WTC11 (cell line): ENCODE measurements around the gene HOXD10. TPM values are rescaled to one million over a fixed set of nuclear protein-coding genes. Genes with fewer than 3 reads are reported as not detected.

Source experiments
- ATAC-seq: fragments of 200-7000 bp; cut with Tn5 transposase; 2 replicates; pipeline ENCODE4 v1.10.0; 2021; ENCODE audit warnings: mild to moderate bottlenecking, moderate library complexity
- CTCF ChIA-PET: fragments of 300-600 bp; sonication (Branson Sonifier 250); formaldehyde crosslinking; loops from one replicate; lab custom pipeline; 2021; ENCODE audit warnings: antibody characterized with exemption; lab: Charles Lee
- POLR2A ChIA-PET: fragments of 350-600 bp; sonication (Branson Sonifier 250); formaldehyde crosslinking; loops from one replicate; lab custom pipeline; 2021; ENCODE audit warnings: antibody characterized with exemption; lab: Charles Lee
- DNase-seq: peaks from one replicate; pipeline ENCODE4 v3.0.0; 2021; ENCODE audit warnings: low spot score
- H3K27ac Mint-ChIP-seq: 2 replicates; pipeline ENCODE4 v1.8.0; 2021; ENCODE audit warnings: mixed read lengths
- H3K27me3 Mint-ChIP-seq: 2 replicates; pipeline ENCODE4 v1.8.0; 2021; ENCODE audit warnings: low read depth, mild to moderate bottlenecking, moderate library complexity, mixed read lengths
- H3K36me3 Mint-ChIP-seq: 2 replicates; pipeline ENCODE4 v1.8.0; 2021; ENCODE audit warnings: mixed read lengths
- H3K4me1 Mint-ChIP-seq: 2 replicates; pipeline ENCODE4 v1.8.0; 2022; ENCODE audit warnings: mixed read lengths
- H3K4me3 Mint-ChIP-seq: 2 replicates; pipeline ENCODE4 v1.8.0; 2021; ENCODE audit warnings: mild to moderate bottlenecking, moderate library complexity, mixed read lengths
- H3K9me3 Mint-ChIP-seq: 2 replicates; pipeline ENCODE4 v1.8.0; 2021; ENCODE audit warnings: mixed read lengths
- ELF4 ChIP-seq: sonication (generic); formaldehyde crosslinking; IDR thresholded peaks from 2 replicates; pipeline ENCODE4 v1.8.1; 2022; ENCODE audit warnings: low read depth, mild to moderate bottlenecking, moderate library complexity, missing genetic modification reagents
- EMX1 ChIP-seq: fragments of 250-450 bp; sonication (Bioruptor Pico); IDR thresholded peaks from 2 replicates; pipeline ENCODE4 v1.8.0; 2021; ENCODE audit warnings: mild to moderate bottlenecking
- MAX ChIP-seq: sonication (generic); formaldehyde crosslinking; IDR thresholded peaks from 2 replicates; pipeline ENCODE4 v1.8.0; 2022; ENCODE audit warnings: mild to moderate bottlenecking, missing genetic modification reagents
- PREB ChIP-seq: sonication (generic); formaldehyde crosslinking; IDR thresholded peaks from 2 replicates; pipeline ENCODE4 v1.8.1; 2022; ENCODE audit warnings: mild to moderate bottlenecking, missing genetic modification reagents, moderate library complexity, borderline replicate concordance
- SOX15 ChIP-seq: fragments of 250-450 bp; sonication (Bioruptor Pico); IDR thresholded peaks from 2 replicates; pipeline ENCODE4 v1.9.0; 2021; ENCODE audit warnings: mild to moderate bottlenecking
- ZNF138 ChIP-seq: sonication (generic); formaldehyde crosslinking; conservative IDR thresholded peaks from 2 replicates; pipeline ENCODE4 v1.8.1; 2022; ENCODE audit warnings: mild to moderate bottlenecking, moderate library complexity, missing genetic modification reagents
- ZNF219 ChIP-seq: sonication (generic); formaldehyde crosslinking; IDR thresholded peaks from 2 replicates; pipeline ENCODE4 v1.8.0; 2023; ENCODE audit warnings: missing genetic modification reagents, mild to moderate bottlenecking, borderline replicate concordance
- ZNF317 ChIP-seq: sonication (generic); formaldehyde crosslinking; IDR thresholded peaks from 2 replicates; pipeline ENCODE4 v1.8.1; 2023; ENCODE audit warnings: low read depth, mild to moderate bottlenecking, moderate library complexity, missing genetic modification reagents, borderline replicate concordance
- ZNF416 ChIP-seq: fragments of 250-450 bp; sonication (Bioruptor Pico); IDR thresholded peaks from 2 replicates; pipeline ENCODE4 v1.9.0; 2021; ENCODE audit warnings: mild to moderate bottlenecking, inconsistent platforms
- ZNF423 ChIP-seq: fragments of 250-450 bp; sonication (Bioruptor Pico); IDR thresholded peaks from 2 replicates; pipeline ENCODE4 v2.1.2; 2022; ENCODE audit warnings: mild to moderate bottlenecking, moderate library complexity
- total RNA-seq: library from RNA; stranded (reverse); gene quantifications from 3 replicates; pipeline ENCODE4 v1.2.3, GENCODE V29; 2021
- TF ChIP-seq, protein P1 (sequence below): fragments of 200-600 bp; IDR thresholded peaks from 2 replicates; pipeline ENCODE4 v1.8.0; 2022; ENCODE audit warnings: antibody characterized with exemption
- TF ChIP-seq, protein P2 (sequence below): fragments of 250-450 bp; sonication (Bioruptor Pico); IDR thresholded peaks from 2 replicates; pipeline ENCODE4 v1.9.0; 2021; ENCODE audit warnings: mild to moderate bottlenecking, borderline replicate concordance
- TF ChIP-seq, protein P3 (sequence below): sonication (generic); formaldehyde crosslinking; IDR thresholded peaks from 2 replicates; pipeline ENCODE4 v1.8.0; 2023; ENCODE audit warnings: missing genetic modification reagents, mild to moderate bottlenecking, borderline replicate concordance
- TF ChIP-seq, protein P4 (sequence below): fragments of 250-450 bp; sonication (Bioruptor Pico); IDR thresholded peaks from 2 replicates; pipeline ENCODE4 v1.9.0; 2021; ENCODE audit warnings: mild to moderate bottlenecking
- TF ChIP-seq, protein P5 (sequence below): sonication (generic); formaldehyde crosslinking; IDR thresholded peaks from 2 replicates; pipeline ENCODE4 v1.8.0; 2023; ENCODE audit warnings: mild to moderate bottlenecking, missing genetic modification reagents

Gene HOXD10
- total RNA-seq, 1 experiment from 2014 or later = not detected

DNA sequence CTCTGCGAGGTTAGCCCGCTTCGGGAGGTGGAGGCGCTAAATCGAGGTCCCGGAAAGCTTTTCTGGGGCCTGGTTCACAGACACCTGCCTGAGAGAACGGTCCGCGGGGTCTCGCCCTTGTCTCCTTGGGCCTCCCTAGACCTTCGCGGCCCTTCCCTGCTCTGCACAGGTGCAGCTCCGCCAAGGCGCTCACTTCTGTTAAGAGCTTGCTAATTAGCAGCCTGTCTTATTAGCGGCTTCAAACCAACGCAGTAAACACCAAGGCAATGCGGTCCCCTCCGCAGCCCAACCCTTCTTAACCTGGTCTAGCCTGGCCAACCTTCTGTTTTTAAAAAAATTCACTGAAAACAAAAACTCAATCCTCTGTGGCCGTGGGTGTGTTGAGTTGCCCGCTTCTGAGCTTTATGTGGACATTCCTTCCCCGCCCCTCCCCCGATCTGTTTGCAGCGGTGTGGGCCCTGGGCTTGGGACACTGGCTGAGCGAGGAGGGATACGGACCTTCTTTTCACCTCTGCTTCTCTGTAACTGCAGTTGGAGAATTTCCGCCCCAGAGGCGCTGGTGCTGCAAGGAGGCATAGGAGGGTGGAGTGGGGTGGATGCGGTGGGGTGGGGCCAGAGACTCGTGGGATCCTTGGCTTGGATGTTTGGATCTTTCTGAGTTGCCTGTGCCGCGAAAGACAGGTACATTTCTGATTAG, 31.4 kb downstream of the HOXD10 start:
- ChIA-PET CTCF (interaction anchor here (1.1 to 1.6 kb wide), 4 partner anchors 37 to 504 kb away, joined by 3 to 9 read pairs (median 4); no protein-coding TSS in a partner anchor), POLR2A (no interaction called here)
- Mint-ChIP-seq H3K4me1 (peaks cover 22% of the 10 kb centered on the region), H3K27me3 (peaks cover 100% of the 10 kb centered on the region), H3K27ac (no peak overlapping the region), H3K4me3 (no peak overlapping the region), H3K36me3 (no peaks in the 10 kb centered on the region), H3K9me3 (no peaks in the 10 kb centered on the region)
- ATAC-seq (peak; percentile 12; the same call in 1 of the 2 replicates), DNase-seq (no peak)
- TF ChIP-seq, protein P1, sequence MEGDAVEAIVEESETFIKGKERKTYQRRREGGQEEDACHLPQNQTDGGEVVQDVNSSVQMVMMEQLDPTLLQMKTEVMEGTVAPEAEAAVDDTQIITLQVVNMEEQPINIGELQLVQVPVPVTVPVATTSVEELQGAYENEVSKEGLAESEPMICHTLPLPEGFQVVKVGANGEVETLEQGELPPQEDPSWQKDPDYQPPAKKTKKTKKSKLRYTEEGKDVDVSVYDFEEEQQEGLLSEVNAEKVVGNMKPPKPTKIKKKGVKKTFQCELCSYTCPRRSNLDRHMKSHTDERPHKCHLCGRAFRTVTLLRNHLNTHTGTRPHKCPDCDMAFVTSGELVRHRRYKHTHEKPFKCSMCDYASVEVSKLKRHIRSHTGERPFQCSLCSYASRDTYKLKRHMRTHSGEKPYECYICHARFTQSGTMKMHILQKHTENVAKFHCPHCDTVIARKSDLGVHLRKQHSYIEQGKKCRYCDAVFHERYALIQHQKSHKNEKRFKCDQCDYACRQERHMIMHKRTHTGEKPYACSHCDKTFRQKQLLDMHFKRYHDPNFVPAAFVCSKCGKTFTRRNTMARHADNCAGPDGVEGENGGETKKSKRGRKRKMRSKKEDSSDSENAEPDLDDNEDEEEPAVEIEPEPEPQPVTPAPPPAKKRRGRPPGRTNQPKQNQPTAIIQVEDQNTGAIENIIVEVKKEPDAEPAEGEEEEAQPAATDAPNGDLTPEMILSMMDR = no peak
- TF ChIP-seq MAX (CRISPR knock-in tag) (no peak), ELF4 (CRISPR knock-in tag) (no peak), ZNF423 (CRISPR knock-in tag) (no peak), ZNF219 (no peak), ZNF317 (CRISPR knock-in tag) (no peak), ZNF416 (no peak), ZNF138 (CRISPR knock-in tag) (no peak)
- TF ChIP-seq, protein P2, sequence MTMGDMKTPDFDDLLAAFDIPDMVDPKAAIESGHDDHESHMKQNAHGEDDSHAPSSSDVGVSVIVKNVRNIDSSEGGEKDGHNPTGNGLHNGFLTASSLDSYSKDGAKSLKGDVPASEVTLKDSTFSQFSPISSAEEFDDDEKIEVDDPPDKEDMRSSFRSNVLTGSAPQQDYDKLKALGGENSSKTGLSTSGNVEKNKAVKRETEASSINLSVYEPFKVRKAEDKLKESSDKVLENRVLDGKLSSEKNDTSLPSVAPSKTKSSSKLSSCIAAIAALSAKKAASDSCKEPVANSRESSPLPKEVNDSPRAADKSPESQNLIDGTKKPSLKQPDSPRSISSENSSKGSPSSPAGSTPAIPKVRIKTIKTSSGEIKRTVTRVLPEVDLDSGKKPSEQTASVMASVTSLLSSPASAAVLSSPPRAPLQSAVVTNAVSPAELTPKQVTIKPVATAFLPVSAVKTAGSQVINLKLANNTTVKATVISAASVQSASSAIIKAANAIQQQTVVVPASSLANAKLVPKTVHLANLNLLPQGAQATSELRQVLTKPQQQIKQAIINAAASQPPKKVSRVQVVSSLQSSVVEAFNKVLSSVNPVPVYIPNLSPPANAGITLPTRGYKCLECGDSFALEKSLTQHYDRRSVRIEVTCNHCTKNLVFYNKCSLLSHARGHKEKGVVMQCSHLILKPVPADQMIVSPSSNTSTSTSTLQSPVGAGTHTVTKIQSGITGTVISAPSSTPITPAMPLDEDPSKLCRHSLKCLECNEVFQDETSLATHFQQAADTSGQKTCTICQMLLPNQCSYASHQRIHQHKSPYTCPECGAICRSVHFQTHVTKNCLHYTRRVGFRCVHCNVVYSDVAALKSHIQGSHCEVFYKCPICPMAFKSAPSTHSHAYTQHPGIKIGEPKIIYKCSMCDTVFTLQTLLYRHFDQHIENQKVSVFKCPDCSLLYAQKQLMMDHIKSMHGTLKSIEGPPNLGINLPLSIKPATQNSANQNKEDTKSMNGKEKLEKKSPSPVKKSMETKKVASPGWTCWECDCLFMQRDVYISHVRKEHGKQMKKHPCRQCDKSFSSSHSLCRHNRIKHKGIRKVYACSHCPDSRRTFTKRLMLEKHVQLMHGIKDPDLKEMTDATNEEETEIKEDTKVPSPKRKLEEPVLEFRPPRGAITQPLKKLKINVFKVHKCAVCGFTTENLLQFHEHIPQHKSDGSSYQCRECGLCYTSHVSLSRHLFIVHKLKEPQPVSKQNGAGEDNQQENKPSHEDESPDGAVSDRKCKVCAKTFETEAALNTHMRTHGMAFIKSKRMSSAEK (CRISPR knock-in tag) = no peak
- TF ChIP-seq, protein P3, sequence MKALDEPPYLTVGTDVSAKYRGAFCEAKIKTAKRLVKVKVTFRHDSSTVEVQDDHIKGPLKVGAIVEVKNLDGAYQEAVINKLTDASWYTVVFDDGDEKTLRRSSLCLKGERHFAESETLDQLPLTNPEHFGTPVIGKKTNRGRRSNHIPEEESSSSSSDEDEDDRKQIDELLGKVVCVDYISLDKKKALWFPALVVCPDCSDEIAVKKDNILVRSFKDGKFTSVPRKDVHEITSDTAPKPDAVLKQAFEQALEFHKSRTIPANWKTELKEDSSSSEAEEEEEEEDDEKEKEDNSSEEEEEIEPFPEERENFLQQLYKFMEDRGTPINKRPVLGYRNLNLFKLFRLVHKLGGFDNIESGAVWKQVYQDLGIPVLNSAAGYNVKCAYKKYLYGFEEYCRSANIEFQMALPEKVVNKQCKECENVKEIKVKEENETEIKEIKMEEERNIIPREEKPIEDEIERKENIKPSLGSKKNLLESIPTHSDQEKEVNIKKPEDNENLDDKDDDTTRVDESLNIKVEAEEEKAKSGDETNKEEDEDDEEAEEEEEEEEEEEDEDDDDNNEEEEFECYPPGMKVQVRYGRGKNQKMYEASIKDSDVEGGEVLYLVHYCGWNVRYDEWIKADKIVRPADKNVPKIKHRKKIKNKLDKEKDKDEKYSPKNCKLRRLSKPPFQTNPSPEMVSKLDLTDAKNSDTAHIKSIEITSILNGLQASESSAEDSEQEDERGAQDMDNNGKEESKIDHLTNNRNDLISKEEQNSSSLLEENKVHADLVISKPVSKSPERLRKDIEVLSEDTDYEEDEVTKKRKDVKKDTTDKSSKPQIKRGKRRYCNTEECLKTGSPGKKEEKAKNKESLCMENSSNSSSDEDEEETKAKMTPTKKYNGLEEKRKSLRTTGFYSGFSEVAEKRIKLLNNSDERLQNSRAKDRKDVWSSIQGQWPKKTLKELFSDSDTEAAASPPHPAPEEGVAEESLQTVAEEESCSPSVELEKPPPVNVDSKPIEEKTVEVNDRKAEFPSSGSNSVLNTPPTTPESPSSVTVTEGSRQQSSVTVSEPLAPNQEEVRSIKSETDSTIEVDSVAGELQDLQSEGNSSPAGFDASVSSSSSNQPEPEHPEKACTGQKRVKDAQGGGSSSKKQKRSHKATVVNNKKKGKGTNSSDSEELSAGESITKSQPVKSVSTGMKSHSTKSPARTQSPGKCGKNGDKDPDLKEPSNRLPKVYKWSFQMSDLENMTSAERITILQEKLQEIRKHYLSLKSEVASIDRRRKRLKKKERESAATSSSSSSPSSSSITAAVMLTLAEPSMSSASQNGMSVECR (CRISPR knock-in tag) = no peak

DNA sequence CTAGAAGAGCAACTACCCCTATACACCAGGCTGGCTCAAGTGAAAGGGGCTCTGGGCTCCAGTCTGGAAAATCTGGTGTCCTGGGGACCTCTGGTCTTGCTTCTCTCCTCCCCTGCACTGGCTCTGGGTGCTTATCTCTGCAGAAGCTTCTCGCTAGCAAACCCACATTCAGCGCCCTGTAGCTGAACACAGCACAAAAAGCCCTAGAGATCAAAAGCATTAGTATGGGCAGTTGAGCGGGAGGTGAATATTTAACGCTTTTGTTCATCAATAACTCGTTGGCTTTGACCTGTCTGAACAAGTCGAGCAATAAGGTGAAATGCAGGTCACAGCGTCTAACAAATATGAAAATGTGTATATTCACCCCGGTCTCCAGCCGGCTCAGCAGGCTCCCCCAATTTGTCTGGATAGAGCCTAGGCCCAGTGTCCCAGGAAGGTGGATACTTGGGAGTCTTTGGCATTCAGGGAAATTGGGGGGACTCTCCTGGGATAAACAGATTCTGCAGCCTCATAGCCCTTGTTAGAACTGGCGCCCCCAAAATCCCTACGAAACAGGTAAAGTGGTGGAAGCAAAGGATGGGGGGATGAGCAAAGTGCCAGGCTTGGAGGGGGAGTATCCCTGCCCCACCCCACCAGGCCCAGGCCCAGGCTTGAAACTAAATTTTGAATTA, 32.3 kb downstream of the HOXD10 start:
- POLR2A ChIA-PET = interaction anchor here (0.6 to 1.6 kb wide), 2 partner anchors 14 to 17 kb away, joined by 3 read pairs; no protein-coding TSS in a partner anchor
- H3K9me3 Mint-ChIP-seq = no peaks in the 10 kb centered on the region
- H3K27ac Mint-ChIP-seq = no peak overlapping the region
- H3K27me3 Mint-ChIP-seq = peaks cover 100% of the 10 kb centered on the region
- CTCF ChIA-PET = no interaction called here
- H3K36me3 Mint-ChIP-seq = no peaks in the 10 kb centered on the region
- H3K4me3 Mint-ChIP-seq = no peak overlapping the region
- peaks cover 22% of the 10 kb centered on the region for H3K4me1 Mint-ChIP-seq
- no peak for DNase-seq
- ATAC-seq = no peak
- TF ChIP-seq, protein P4, sequence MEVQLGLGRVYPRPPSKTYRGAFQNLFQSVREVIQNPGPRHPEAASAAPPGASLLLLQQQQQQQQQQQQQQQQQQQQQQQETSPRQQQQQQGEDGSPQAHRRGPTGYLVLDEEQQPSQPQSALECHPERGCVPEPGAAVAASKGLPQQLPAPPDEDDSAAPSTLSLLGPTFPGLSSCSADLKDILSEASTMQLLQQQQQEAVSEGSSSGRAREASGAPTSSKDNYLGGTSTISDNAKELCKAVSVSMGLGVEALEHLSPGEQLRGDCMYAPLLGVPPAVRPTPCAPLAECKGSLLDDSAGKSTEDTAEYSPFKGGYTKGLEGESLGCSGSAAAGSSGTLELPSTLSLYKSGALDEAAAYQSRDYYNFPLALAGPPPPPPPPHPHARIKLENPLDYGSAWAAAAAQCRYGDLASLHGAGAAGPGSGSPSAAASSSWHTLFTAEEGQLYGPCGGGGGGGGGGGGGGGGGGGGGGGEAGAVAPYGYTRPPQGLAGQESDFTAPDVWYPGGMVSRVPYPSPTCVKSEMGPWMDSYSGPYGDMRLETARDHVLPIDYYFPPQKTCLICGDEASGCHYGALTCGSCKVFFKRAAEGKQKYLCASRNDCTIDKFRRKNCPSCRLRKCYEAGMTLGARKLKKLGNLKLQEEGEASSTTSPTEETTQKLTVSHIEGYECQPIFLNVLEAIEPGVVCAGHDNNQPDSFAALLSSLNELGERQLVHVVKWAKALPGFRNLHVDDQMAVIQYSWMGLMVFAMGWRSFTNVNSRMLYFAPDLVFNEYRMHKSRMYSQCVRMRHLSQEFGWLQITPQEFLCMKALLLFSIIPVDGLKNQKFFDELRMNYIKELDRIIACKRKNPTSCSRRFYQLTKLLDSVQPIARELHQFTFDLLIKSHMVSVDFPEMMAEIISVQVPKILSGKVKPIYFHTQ (CRISPR knock-in tag) = no peak
- TF ChIP-seq SOX15 (CRISPR knock-in tag) (no peak), PREB (CRISPR knock-in tag) (no peak), EMX1 (CRISPR knock-in tag) (no peak)
- TF ChIP-seq, protein P5, sequence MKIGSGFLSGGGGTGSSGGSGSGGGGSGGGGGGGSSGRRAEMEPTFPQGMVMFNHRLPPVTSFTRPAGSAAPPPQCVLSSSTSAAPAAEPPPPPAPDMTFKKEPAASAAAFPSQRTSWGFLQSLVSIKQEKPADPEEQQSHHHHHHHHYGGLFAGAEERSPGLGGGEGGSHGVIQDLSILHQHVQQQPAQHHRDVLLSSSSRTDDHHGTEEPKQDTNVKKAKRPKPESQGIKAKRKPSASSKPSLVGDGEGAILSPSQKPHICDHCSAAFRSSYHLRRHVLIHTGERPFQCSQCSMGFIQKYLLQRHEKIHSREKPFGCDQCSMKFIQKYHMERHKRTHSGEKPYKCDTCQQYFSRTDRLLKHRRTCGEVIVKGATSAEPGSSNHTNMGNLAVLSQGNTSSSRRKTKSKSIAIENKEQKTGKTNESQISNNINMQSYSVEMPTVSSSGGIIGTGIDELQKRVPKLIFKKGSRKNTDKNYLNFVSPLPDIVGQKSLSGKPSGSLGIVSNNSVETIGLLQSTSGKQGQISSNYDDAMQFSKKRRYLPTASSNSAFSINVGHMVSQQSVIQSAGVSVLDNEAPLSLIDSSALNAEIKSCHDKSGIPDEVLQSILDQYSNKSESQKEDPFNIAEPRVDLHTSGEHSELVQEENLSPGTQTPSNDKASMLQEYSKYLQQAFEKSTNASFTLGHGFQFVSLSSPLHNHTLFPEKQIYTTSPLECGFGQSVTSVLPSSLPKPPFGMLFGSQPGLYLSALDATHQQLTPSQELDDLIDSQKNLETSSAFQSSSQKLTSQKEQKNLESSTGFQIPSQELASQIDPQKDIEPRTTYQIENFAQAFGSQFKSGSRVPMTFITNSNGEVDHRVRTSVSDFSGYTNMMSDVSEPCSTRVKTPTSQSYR = no peak
